OCI-LY7 (cell line): ENCODE data around the gene CAMLG. TPM values are rescaled to one million over a fixed set of nuclear protein-coding genes. Genes with fewer than 3 reads are reported as not detected.

Experiments used
- BruUV-seq: library from RNA; stranded (reverse); fragments of 400-500 nt; replicated peaks from 2 replicates; lab custom pipeline; 2021; lab: Mats Ljungman, UMichigan
- CTCF ChIA-PET: fragments of 300-600 bp; sonication (Branson Sonifier 250); formaldehyde crosslinking; loops from one replicate; lab custom pipeline; 2022; ENCODE audit warnings: antibody characterized with exemption; ENCODE audit not compliant: unreplicated experiment; lab: Charles Lee
- POLR2A ChIA-PET: fragments of 300-600 bp; sonication (Branson Sonifier 250); formaldehyde crosslinking; loops from one replicate; lab custom pipeline; 2022; ENCODE audit warnings: antibody characterized with exemption; lab: Charles Lee
- DNase-seq: peaks from one replicate; pipeline ENCODE4 v3.0.0-alpha.2; 2015; ENCODE audit warnings: low spot score
- H2AFZ ChIP-seq: fragments of 200-600 bp; sonication (generic), shearing (Covaris generic); 2 replicates; pipeline ENCODE4 v1.6.1; 2014; ENCODE audit warnings: mild to moderate bottlenecking, antibody characterized with exemption, low read length, moderate library complexity
- H3K27ac ChIP-seq: fragments of 200-600 bp; sonication (generic); 2 replicates; pipeline ENCODE4 v1.5.1; 2014; ENCODE audit warnings: mixed run types, low read depth, mild to moderate bottlenecking, moderate library complexity, low read length, inconsistent platforms; ENCODE audit not compliant: poor library complexity, severe bottlenecking
- H3K36me3 ChIP-seq: fragments of 200-600 bp; sonication (generic); 2 replicates; pipeline ENCODE4 v1.6.1; 2014; ENCODE audit warnings: mild to moderate bottlenecking, antibody characterized with exemption, low read length, moderate library complexity, mixed read lengths; ENCODE audit not compliant: insufficient read depth
- H3K4me1 ChIP-seq: fragments of 200-600 bp; sonication (generic); 2 replicates; pipeline ENCODE4 v1.5.1; 2014; ENCODE audit warnings: mild to moderate bottlenecking, low read length; ENCODE audit not compliant: insufficient read depth, poor library complexity, severe bottlenecking
- H3K4me2 ChIP-seq: fragments of 200-600 bp; sonication (generic); 2 replicates; pipeline ENCODE4 v1.6.1; 2014; ENCODE audit warnings: mild to moderate bottlenecking, low read length
- H3K4me3 ChIP-seq: fragments of 200-600 bp; sonication (generic); 2 replicates; pipeline ENCODE4 v1.5.1; 2014; ENCODE audit warnings: mild to moderate bottlenecking, low read depth, low read length; ENCODE audit not compliant: poor library complexity, severe bottlenecking
- H3K79me2 ChIP-seq: fragments of 200-600 bp; sonication (generic); 2 replicates; pipeline ENCODE4 v1.6.1; 2016; ENCODE audit warnings: low read depth, mild to moderate bottlenecking, low read length, moderate library complexity, mixed read lengths; ENCODE audit not compliant: insufficient read depth
- H3K9me2 ChIP-seq: fragments of 200-600 bp; sonication (generic); 2 replicates; pipeline ENCODE4 v1.6.1; 2016; ENCODE audit warnings: mild to moderate bottlenecking, low read length, mixed read lengths; ENCODE audit not compliant: insufficient read depth
- H3K9me3 ChIP-seq: fragments of 200-600 bp; sonication (generic); 2 replicates; pipeline ENCODE4 v1.6.1; 2014; ENCODE audit warnings: mild to moderate bottlenecking, mixed run types, low read length, mixed read lengths
- H4K20me1 ChIP-seq: fragments of 200-600 bp; sonication (generic); 2 replicates; pipeline ENCODE4 v1.6.1; 2014; ENCODE audit warnings: mild to moderate bottlenecking, antibody characterized with exemption, low read length, moderate library complexity, mixed read lengths; ENCODE audit not compliant: insufficient read depth
- CTCF ChIP-seq: fragments of 200-600 bp; sonication (generic); conservative IDR thresholded peaks from 2 replicates; pipeline ENCODE4 v1.5.1; 2014; ENCODE audit warnings: mild to moderate bottlenecking, antibody characterized with exemption, low read length, moderate library complexity, mixed read lengths
- EZH2phosphoT487 ChIP-seq: fragments of 200-600 bp; sonication (generic); IDR thresholded peaks from 2 replicates; pipeline ENCODE4 v1.6.1; 2018; ENCODE audit warnings: low read depth, borderline replicate concordance, mild to moderate bottlenecking, mixed run types, antibody characterized with exemption, low read length, moderate library complexity, mixed read lengths
- intact Hi-C: fragments of 100-400 bp; cut with micrococcal nuclease; formaldehyde crosslinking; loops from one replicate; pipeline ENCODE4 v1.10.0; 2022; ENCODE audit not compliant: unreplicated experiment
- small RNA-seq: library from RNA; depleted of rRNA; stranded (forward); fragments of <200 nt; gene quantifications from one replicate; pipeline ENCODE3, GENCODE V24; 2014
- total RNA-seq, 2 experiments: library from RNA; depleted of rRNA in 1 of 2; stranded (reverse); fragments of >200 nt in 1 of 2; shearing (Covaris generic) in 1 of 2; gene quantifications; 2 replicates each; pipeline ENCODE4 v1.2.3, GENCODE V29; 2014 to 2022

The CAMLG gene
- total RNA-seq, 2 experiments from 2014 or later: 28.5 to 36.6 TPM

GRCh38 chr5:134798468-134798867 lies 60.1 kb downstream of the CAMLG start:
- Histone ChIP-seq H3K4me3 (no peak overlapping the region), H3K27ac (no peak overlapping the region), H3K79me2 (no peaks in the 10 kb centered on the region), H3K9me2 (no peaks in the 10 kb centered on the region), H2AFZ (no peak overlapping the region), H3K9me3 (no peaks in the 10 kb centered on the region), H3K4me1 (no peaks in the 10 kb centered on the region), H3K36me3 (peaks cover 93% of the 10 kb centered on the region), H4K20me1 (no peaks in the 10 kb centered on the region), H3K4me2 (no peak overlapping the region)
- CTCF ChIA-PET: no interaction called here
- DNase-seq: no peak
- TF ChIP-seq EZH2phosphoT487 (no peak), CTCF (no peak)
- POLR2A ChIA-PET: interaction anchor here (0.6 kb wide), 1 partner anchor 33 kb away, joined by 3 read pairs; no protein-coding TSS in a partner anchor
- BruUV-seq: no TSS peak
- intact Hi-C loops: no loop called here

Small RNAs within 50 kb of the gene (small RNA-seq; reads per million reads assigned to genes)
- not detected for gene RNU6-1164P
- not detected for gene RNU6-757P

Other genes with a start within 250 kb of the CAMLG start
- 32.3 and 37.6 TPM in 2 replicates for gene JADE2, start 212.9 kb upstream of the CAMLG start, total RNA-seq (2014; rRNA removed; shearing (Covaris generic))
- 67.0 and 70.5 TPM in 2 replicates for gene JADE2, start 212.9 kb upstream of the CAMLG start, total RNA-seq (2022)
- gene SAR1B, start 105.7 kb upstream of the CAMLG start, total RNA-seq (2014; rRNA removed; shearing (Covaris generic)): 24.0 and 28.6 TPM in 2 replicates
- 39.7 and 42.9 TPM in 2 replicates for gene SAR1B, start 105.7 kb upstream of the CAMLG start, total RNA-seq (2022)
- 5.5 and 5.6 TPM in 2 replicates for gene SEC24A, start 89.8 kb upstream of the CAMLG start, total RNA-seq (2014; rRNA removed; shearing (Covaris generic))
- 20.4 and 20.5 TPM in 2 replicates for gene SEC24A, start 89.8 kb upstream of the CAMLG start, total RNA-seq (2022)
- gene DDX46, start 20.2 kb downstream of the CAMLG start, total RNA-seq (2014; rRNA removed; shearing (Covaris generic)): 44.5 and 47.1 TPM in 2 replicates
- 78.8 and 80.6 TPM in 2 replicates for gene DDX46, start 20.2 kb downstream of the CAMLG start, total RNA-seq (2022)
- 28.4 and 36.7 TPM in 2 replicates for gene C5orf24, start 107.4 kb downstream of the CAMLG start, total RNA-seq (2014; rRNA removed; shearing (Covaris generic))
- gene C5orf24, start 107.4 kb downstream of the CAMLG start, total RNA-seq (2022): 33.8 and 42.4 TPM in 2 replicates
- 20.6 and 43.5 TPM in 2 replicates for gene TXNDC15, start 135.8 kb downstream of the CAMLG start, total RNA-seq (2014; rRNA removed; shearing (Covaris generic))
- gene TXNDC15, start 135.8 kb downstream of the CAMLG start, total RNA-seq (2022): 31.1 and 37.9 TPM in 2 replicates
- 9.4 and 12.2 TPM in 2 replicates for gene PCBD2, start 166.6 kb downstream of the CAMLG start, total RNA-seq (2014; rRNA removed; shearing (Covaris generic))
- gene PCBD2, start 166.6 kb downstream of the CAMLG start, total RNA-seq (2022): 30.7 and 34.3 TPM in 2 replicates
- gene CATSPER3, start 229.4 kb downstream of the CAMLG start, total RNA-seq (2014; rRNA removed; shearing (Covaris generic)): 0.80 TPM in 1 of 2 replicates, not detected in the other
- 0.61 and 1.0 TPM in 2 replicates for gene CATSPER3, start 229.4 kb downstream of the CAMLG start, total RNA-seq (2022)